Measurements from ENCODE around the gene ASCC3.

Gene ASCC3

GRCh38 chr6:100553243-100553642 lies 327.9 kb downstream of the ASCC3 start:
- Histone ChIP-seq H3K27ac (no peak overlapping the region), H3K4me3 (no peak overlapping the region)

DNA sequence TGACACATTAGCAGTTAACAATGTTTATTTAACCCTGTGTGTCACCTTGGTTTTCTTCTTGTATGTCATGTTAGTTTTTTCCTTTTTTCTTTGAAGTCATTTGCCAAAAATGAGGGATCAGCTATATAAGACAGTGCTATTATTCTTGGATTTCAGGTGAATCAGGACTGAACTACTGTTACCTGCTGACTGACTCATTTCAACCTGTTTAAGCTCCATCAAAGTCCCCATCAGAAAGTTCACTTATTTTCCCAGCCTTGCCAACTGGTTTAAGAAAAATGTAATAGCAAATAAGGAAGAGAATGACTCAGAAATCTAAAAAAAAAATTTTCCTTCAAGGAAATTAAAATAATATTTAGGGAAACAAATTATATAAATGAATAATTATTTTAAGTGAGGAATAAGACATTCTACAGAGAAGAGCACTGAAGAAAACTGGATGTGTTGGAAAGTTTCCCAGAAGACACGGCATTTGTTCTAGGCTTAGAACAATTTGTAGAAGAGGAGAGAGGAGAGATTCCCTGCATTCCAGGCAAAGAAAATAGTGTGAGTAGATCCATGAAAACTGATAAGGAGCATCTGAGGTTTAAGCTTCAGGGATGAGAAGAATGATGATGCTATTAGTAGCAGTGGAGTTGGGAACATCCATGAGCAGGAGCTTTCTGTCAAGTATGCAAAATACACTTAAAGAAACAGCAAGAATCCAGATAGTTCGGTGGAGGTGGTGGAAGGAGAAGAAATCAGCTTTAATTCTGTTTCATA lies 331.5 kb downstream of the ASCC3 start:
- Histone ChIP-seq H3K4me3 (no peak overlapping the region), H3K27ac (no peak overlapping the region)

DNA sequence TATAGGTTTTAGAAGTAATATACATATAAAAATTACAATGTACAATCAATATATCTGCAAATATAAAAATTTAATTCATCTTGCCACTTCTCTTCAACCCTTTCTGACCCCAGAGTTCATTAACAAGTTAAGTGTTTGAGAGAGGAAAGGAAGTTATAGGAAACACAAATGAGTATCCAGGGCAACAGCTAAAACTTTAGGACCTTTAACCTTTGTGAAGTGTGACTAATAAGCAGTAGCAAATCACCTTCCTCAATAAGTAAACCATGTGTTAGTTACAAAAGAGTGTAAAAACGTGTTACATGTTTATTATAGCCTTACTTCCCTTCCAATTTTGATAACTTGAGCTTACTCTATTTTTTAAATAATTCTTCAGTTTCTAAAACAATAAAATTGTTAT lies 343.0 kb downstream of the ASCC3 start:
- H3K4me3 ChIP-seq, result no peak overlapping the region
- no peak overlapping the region for H3K27ac ChIP-seq

DNA sequence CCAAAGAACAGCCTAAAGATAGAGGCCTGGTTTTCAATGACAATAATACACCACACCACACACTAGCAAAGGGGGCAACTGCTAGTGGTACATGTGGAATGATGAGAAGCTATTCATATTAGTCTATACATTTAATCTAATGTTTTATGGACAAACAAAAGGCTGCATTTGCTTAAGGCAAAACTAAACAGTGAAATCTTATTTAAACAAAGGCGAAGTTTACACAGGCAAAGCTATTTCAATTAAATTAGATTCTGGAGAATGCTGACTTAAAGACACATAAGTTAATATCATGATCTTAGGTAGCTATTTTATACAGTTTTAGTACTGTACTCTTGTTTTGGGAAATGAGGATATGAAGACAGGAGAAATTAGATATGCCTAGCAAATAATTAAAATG lies 362.5 kb downstream of the ASCC3 start:
- H3K4me3 ChIP-seq, result no peak overlapping the region
- no peak overlapping the region for H3K27ac ChIP-seq

DNA sequence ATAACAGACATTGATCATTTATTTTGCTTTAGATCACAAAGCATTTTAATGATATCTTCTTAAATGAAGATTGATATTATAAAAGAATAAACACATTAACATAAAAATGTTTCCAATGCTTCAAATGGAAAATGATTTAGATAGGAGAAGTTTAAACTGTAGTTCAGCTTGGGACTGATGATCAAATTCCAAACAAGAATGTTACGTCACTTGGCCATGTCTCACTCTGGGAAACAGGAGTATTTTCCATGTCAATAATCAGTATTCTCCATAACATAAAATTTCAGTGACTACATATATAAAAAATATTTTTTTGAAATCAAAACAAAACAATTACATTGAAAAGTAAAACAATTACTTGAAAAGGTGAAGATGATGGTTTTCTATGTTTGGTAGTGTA lies 363.5 kb downstream of the ASCC3 start:
- H3K4me3 ChIP-seq, result no peak overlapping the region
- no peak overlapping the region for H3K27ac ChIP-seq

GRCh38 chr6:100517106-100517505 lies 364.0 kb downstream of the ASCC3 start:
- Histone ChIP-seq H3K4me3 (no peak overlapping the region), H3K27ac (no peak overlapping the region)

DNA sequence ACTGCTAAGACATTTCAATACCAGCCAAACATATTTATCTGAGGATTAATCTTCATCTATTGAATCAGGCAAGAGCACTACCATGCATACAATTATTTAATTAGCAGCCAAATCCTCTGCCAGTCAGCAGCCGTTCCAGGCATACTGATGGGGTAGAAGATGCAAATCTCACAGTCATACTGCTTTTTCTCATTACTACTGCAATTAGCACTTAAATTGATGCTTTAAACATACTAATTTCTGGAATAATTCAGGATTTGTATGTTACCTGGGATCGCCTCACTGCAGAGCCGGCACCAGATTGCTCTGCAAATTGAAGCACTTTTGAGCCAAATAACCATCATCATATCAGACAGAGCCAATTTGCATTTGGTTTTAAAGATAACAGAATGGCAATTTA lies 366.5 kb downstream of the ASCC3 start:
- no peak overlapping the region for H3K4me3 ChIP-seq
- H3K27ac ChIP-seq, result no peak overlapping the region

DNA sequence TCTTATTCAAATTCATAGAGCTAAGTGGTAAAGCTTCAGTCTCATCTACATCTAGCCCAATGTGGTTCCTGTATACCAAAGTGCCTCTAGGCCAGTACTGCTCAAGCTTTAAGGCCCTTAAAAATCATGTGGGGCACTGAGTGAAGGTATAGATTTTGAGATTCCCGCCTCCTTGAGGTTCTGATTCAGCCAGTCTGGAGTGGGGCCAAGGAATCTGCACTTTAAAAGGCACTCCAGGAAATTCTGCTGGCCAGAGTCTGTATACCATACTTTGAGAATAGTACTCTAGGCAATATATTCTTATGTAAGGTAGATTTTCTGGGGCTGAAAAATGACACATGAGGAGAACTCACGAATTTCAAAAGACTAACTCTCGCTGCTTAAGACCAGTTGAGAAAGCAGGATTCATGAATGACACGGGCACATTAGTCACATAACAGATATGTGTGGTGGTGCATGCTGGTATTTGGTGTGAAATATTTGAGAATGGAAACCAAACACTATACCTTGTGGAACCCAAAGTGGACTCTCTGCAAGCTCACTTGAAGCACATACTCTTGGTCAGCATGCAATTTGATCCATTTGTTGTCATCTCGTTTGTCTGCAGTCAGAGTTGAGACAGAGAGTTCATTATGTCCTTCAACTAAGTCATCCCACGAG lies 368.8 kb downstream of the ASCC3 start:
- no peak overlapping the region for H3K4me3 ChIP-seq
- no peak overlapping the region for H3K27ac ChIP-seq

DNA sequence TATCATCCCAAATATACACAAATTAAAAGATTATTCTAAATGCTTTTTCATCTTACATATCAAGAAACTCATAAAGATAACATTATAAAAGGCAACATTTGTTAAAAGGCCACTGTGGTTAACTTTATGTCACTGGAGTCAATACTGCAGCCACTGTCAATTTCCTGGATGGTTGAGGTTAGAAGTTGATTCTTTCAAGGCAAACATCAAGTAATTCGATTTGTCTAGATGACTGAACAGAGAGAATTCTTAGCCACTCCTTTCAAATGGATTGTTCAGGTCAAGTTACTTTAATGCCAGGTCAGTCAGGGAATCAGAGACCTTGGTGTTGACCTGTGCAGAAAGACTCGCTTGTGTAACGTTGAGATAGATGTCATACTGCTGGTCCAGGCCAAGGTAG lies 372.0 kb downstream of the ASCC3 start:
- no peak overlapping the region for H3K4me3 ChIP-seq

GRCh38 chr6:100506651-100507050 lies 374.5 kb downstream of the ASCC3 start:
- Histone ChIP-seq H3K27ac (no peak overlapping the region), H3K4me3 (no peak overlapping the region)

More for the DNA sequence above, 372.0 kb downstream of the ASCC3 start:
- no peak overlapping the region for H3K27ac ChIP-seq

DNA sequence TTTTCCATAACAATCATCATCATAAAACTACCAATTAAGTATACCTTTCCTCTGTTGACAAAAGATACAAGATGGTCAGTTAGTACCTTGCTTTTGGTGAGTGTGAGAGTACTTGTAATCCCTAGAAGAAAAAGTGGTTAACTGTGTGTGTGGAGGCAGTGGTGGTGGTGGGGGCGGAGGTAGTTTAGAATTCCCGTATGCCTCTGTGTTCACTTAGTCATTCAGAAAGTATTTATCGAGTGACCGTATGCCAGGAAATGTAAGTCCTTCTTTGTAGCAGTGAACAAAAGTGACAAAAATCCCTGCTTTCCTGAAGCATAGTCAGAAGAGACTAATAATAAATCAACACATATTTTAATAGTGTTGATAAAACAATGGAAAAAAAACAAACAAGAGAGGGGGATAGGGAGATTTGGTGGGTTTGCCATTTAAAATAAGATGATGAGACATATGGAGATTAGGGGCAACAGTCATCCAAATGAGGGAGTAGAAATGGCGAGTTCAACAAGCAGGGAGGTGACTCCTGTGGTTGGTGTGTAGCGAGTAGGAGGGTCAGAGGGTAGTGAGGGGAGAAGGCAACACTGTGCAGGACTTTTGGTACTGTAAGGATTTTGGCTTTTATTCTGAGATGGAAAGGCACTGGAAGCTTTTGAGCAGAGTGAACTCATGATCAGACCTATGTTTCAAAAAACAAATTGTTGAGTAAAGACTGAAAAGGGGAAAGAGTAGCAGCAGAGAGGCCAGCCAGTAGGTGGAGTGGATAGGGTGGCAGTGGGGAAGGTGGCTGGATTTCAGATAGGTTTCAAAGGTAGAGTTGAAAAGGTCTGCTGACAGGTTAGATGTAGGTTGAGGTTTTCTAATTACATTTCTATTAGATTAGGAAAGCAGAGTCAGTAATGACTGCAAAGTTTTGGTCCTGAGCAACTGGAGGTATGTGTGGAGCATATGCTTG lies 376.1 kb downstream of the ASCC3 start:
- no peak overlapping the region for H3K4me3 ChIP-seq
- peak overlapping the region in 1 of 21 experiments; percentile 24 for H3K27ac ChIP-seq

DNA sequence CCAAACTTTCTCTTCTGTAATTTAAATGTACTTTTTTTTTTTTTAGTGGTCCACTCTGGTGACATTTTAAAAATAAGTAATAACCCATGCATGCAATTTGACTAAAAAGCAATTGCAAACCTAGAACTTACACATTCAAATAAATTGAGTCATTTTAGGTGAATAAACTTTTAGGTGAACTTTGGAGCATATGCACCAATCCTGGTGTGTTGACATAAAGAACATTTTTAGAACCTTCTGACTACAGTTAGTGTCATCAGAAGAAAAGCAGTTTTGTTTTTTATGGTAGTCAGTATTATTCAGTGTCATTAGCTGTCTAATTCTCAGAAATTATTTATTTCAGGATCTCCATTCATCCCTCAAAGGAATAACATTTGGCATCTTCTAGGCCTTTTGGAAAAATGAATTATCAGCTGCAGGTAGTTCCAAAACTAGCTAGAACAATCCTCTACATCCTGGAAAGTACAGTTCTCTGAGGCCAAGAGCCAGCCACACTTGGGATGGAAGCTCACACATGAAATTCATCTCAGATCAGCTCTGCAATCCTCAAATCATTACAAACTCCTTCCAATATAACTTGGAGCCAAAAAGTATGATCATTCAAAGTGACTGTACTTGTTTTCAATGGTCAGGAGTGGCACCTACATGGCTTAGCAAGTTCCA lies 378.0 kb downstream of the ASCC3 start:
- no peak overlapping the region for H3K4me3 ChIP-seq
- H3K27ac ChIP-seq, result no peak overlapping the region

GRCh38 chr6:100493206-100493888 lies 387.8 kb downstream of the ASCC3 start:
- H3K4me3 ChIP-seq, result no peak overlapping the region
- no peak overlapping the region for H3K27ac ChIP-seq

DNA sequence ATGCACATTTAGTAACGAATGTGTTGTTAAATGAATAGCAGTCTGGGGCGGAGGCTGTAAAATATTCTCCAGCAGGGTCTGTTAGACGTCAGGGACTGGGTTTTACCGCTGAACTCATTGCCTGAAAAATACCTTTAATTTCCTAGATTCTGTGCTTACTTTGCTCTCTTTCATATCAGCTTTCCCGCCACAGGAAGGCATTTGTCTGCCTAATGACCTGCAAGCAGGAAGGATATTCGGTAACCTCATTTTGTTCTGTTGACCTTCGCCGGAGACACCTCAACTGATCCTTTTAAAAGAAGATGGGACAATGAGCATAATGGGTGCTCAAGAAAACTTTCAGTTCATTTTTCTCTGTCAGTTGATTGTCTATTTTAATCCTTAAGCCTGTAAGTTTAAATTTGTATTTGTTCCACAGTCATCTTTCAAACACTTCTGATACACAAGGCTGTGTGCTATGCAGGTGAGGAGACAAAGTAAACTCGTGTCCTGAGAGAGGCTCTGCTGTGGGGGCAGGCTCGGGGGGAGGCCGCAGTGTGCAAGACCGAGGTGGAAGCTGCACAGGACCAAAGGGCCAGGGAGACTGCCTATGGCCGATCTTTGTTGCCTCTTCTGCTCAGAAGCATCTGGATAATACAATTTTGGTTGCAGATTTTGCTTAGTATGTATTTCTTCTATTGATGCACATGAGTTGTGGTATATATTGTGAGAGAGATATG lies 389.0 kb downstream of the ASCC3 start:
- Histone ChIP-seq H3K4me3 (no peak overlapping the region), H3K27ac (no peak overlapping the region)

GRCh38 chr6:100490065-100490464 lies 391.1 kb downstream of the ASCC3 start:
- Histone ChIP-seq H3K4me3 (no peak overlapping the region), H3K27ac (no peak overlapping the region)

DNA sequence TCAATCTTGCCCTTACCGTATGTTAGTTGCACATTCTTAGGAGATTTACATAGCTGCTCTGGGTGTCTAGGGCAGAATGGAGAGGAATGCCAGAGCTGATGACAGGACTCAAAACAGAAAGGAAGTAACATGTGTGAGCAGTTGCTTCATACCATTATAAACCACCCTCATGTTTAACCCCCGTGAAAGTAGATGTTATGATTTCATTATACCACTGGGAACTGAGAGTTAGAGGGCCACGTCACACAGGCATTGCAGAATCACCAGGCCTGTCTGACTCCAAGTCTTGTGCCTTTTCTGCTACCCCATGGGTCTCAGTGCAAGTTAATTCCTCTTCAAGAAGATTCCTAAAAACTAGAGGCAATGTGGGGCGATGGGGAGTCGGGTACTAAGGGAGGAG lies 392.9 kb downstream of the ASCC3 start:
- no peak overlapping the region for H3K27ac ChIP-seq
- no peak overlapping the region for H3K4me3 ChIP-seq

DNA sequence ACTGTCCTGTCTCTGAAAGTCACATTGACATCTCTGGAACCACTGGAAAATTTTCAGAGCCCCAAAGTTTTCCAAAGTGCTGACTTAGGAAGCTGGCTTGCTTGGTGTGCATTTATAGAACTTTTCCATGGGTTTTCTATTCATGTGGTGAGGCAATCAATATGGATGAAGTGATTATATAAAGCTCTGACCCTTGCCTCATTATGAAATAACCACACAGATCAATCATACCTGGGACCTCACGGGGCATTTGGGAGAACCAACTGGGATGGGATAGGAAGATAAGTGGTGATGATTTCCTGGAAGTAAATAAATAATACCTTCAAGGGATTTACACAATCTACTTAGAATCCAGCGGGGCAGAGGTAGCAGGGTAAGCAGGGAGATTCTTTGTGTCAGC lies 393.5 kb downstream of the ASCC3 start:
- Histone ChIP-seq H3K4me3 (no peak overlapping the region), H3K27ac (no peak overlapping the region)

GRCh38 chr6:100485268-100485667 lies 395.9 kb downstream of the ASCC3 start:
- Histone ChIP-seq H3K4me3 (no peak overlapping the region), H3K27ac (no peak overlapping the region)

GRCh38 chr6:100484474-100484873 lies 396.7 kb downstream of the ASCC3 start:
- Histone ChIP-seq H3K4me3 (no peak overlapping the region), H3K27ac (no peak overlapping the region)

Measured in skin epidermis (tissue), 12 donors.